HG03354 (cell line): ENCODE results near the gene DLG2.
"Not testable (repeated sequence)": the region's sequence is repeated elsewhere in the genome, so short reads cannot be mapped to it uniquely, and the experiment has no call there.

ENCODE experiments used
- ATAC-seq: cut with Tn5 transposase; IDR thresholded peaks from one replicate; pipeline ENCODE4 v1.9.1; 2021; ENCODE audit warnings: mild to moderate bottlenecking; ENCODE audit not compliant: unreplicated experiment, poor library complexity, severe bottlenecking

Gene DLG2

GRCh38 chr11:84308491-84308890 is 1318.7 kb downstream of the DLG2 start:
- not testable (repeated sequence) for ATAC-seq

- no peak for ATAC-seq
Measured at GRCh38 chr11:84300092-84300491, 1327.1 kb downstream of the DLG2 start.

- no peak for ATAC-seq
Measured at GRCh38 chr11:84297570-84297969, 1329.6 kb downstream of the DLG2 start.

- no peak for ATAC-seq
Measured at GRCh38 chr11:84295815-84296214, 1331.3 kb downstream of the DLG2 start.

- ATAC-seq = no peak
Measured at GRCh38 chr11:84292955-84293354, 1334.2 kb downstream of the DLG2 start.

GRCh38 chr11:84292006-84292405 is 1335.1 kb downstream of the DLG2 start:
- ATAC-seq = no peak

GRCh38 chr11:84290647-84291046 is 1336.5 kb downstream of the DLG2 start:
- no peak for ATAC-seq

GRCh38 chr11:84289381-84289906 is 1337.7 kb downstream of the DLG2 start:
- peak; percentile 99 for ATAC-seq

- no peak for ATAC-seq
Measured at GRCh38 chr11:84273541-84273940, 1353.6 kb downstream of the DLG2 start.

- no peak for ATAC-seq
Measured at GRCh38 chr11:84270466-84270865, 1356.7 kb downstream of the DLG2 start.

GRCh38 chr11:84264066-84264465 is 1363.1 kb downstream of the DLG2 start:
- ATAC-seq = no peak

GRCh38 chr11:84261707-84262106 is 1365.4 kb downstream of the DLG2 start:
- ATAC-seq = no peak

- ATAC-seq = no peak
Measured at GRCh38 chr11:84260862-84261261, 1366.3 kb downstream of the DLG2 start.

GRCh38 chr11:84256618-84257017 is 1370.5 kb downstream of the DLG2 start:
- ATAC-seq = no peak

GRCh38 chr11:84255483-84255882 is 1371.7 kb downstream of the DLG2 start:
- ATAC-seq = no peak

GRCh38 chr11:84250834-84251613 is 1376.1 kb downstream of the DLG2 start:
- no peak for ATAC-seq

GRCh38 chr11:84249344-84250135 is 1377.6 kb downstream of the DLG2 start:
- ATAC-seq = no peak

GRCh38 chr11:84247926-84248325 is 1379.2 kb downstream of the DLG2 start:
- ATAC-seq = no peak

GRCh38 chr11:84247129-84247528 is 1380.0 kb downstream of the DLG2 start:
- no peak for ATAC-seq

GRCh38 chr11:84243629-84244263 is 1383.4 kb downstream of the DLG2 start:
- ATAC-seq = peak; percentile 69
